SK-N-MC (cell line): Measurements from ENCODE around the gene NRXN3.

Source experiments
- DNase-seq: peaks from one replicate; pipeline ENCODE4 v3.0.0-alpha.2; 2011; ENCODE audit warnings: low read depth, low spot score
- H3K27ac ChIP-seq: fragments of 200-600 bp; sonication (generic); 2 replicates; pipeline ENCODE4 v1.5.1; 2016; ENCODE audit warnings: mixed run types
- H3K36me3 ChIP-seq: fragments of 200-600 bp; sonication (generic); 2 replicates; pipeline ENCODE4 v1.6.1; 2017; ENCODE audit warnings: antibody characterized with exemption, low read length, mixed read lengths; ENCODE audit not compliant: insufficient read depth
- H3K4me3 ChIP-seq: fragments of 200-600 bp; sonication (generic); 2 replicates; pipeline ENCODE4 v1.5.1; 2016
- H3K9ac ChIP-seq: fragments of 200-600 bp; sonication (generic); 2 replicates; pipeline ENCODE4 v1.8.0; 2017; ENCODE audit warnings: mixed run types, mixed read lengths; ENCODE audit not compliant: insufficient read length
- H3K9me3 ChIP-seq: fragments of 200-600 bp; sonication (generic); 2 replicates; pipeline ENCODE4 v1.6.1; 2017; ENCODE audit warnings: low read depth, mild to moderate bottlenecking, antibody characterized with exemption, low read length, moderate library complexity, mixed read lengths
- EZH2 ChIP-seq: fragments of 200-600 bp; sonication (generic); IDR thresholded peaks from one replicate; pipeline ENCODE4 v1.6.1; 2017; ENCODE audit warnings: antibody characterized with exemption
- FOXP2 ChIP-seq: optimal IDR thresholded peaks from 2 replicates; pipeline ENCODE3; 2011; ENCODE audit warnings: mild to moderate bottlenecking, moderate library complexity; ENCODE audit not compliant: insufficient read depth; ENCODE audit errors: extremely low read length, control extremely low read depth
- POLR2AphosphoS5 ChIP-seq: IDR thresholded peaks from 2 replicates; pipeline ENCODE4 v1.6.1; 2012; ENCODE audit warnings: mild to moderate bottlenecking, low read depth, low read length, borderline replicate concordance

Gene NRXN3

DNA sequence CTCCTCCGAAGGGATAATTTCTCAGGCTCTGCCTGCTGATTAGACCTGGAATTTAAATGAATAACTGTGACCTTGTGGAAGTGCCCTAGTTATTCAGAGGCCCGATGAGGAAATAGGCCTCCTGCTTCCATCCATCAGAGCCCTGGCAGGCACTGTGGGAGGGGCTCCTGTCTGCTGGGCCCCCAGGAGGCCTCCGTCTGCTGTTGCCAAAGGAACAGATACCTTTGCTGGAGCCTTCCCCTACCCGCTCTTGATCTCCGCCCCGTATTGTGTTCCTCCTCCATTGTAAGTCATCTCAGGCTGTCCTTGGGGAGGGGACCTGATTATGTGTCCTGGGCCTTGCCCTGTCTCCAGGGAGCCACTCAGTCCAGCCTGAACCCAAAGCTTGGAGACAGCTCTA lies 112.3 kb downstream of the NRXN3 start:
- no peak overlapping the region for H3K9ac ChIP-seq
- no peaks in the 10 kb centered on the region for H3K9me3 ChIP-seq
- no peak for TF ChIP-seq FOXP2
- TF ChIP-seq POLR2AphosphoS5 = no peak
- TF ChIP-seq EZH2 = no peak
- H3K27ac ChIP-seq = no peak overlapping the region
- H3K36me3 ChIP-seq = no peaks in the 10 kb centered on the region
- H3K4me3 ChIP-seq = no peak overlapping the region
- DNase-seq = no peak

DNA sequence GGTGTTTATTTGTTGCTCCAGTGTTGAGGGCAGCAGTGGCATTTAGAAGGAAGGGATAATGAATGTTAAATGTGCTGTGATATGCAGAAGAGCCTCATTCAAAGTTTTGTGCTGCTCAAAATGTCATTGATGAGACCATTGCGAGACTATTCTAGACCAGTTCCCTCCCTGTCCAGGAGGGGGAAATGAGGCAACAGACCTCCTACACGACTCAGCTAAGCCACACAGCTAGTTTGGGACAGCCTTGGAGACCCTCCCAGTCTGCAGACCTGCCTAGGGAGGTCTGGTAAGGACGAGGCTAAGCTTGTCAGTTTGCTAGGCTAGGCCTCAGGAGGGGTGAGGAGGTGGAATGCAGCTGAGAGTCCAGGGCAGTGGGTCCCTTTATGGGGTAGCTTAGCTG lies 116.0 kb downstream of the NRXN3 start:
- DNase-seq = no peak
- Histone ChIP-seq H3K4me3 (no peak overlapping the region), H3K9ac (no peak overlapping the region), H3K9me3 (no peaks in the 10 kb centered on the region), H3K27ac (no peak overlapping the region), H3K36me3 (no peaks in the 10 kb centered on the region)
- TF ChIP-seq FOXP2 = no peak
- TF ChIP-seq POLR2AphosphoS5 = no peak
- no peak for TF ChIP-seq EZH2

DNA sequence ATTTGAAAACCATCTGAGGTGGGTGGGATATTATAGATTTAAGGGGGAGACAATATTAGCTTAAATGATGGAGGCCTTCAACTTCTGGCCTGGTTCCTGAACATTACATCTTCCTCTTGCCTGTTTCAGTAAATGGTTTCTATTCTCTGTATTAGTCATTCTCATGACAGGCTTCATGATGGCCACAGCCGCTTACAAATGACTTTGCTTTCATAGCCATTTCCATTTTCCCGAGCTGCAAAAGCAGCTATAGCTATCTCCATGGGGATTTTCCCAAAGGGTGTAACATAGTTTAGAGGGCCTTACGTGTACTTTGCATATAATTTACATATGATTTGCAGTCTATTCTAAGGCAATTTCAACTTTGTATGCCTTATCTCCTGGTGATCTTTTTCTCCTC lies 121.8 kb downstream of the NRXN3 start:
- no peak for DNase-seq
- Histone ChIP-seq H3K36me3 (no peaks in the 10 kb centered on the region), H3K27ac (no peak overlapping the region), H3K9me3 (no peaks in the 10 kb centered on the region), H3K9ac (no peak overlapping the region), H3K4me3 (no peak overlapping the region)
- TF ChIP-seq EZH2 = no peak
- TF ChIP-seq FOXP2 = no peak
- TF ChIP-seq POLR2AphosphoS5 = no peak

DNA sequence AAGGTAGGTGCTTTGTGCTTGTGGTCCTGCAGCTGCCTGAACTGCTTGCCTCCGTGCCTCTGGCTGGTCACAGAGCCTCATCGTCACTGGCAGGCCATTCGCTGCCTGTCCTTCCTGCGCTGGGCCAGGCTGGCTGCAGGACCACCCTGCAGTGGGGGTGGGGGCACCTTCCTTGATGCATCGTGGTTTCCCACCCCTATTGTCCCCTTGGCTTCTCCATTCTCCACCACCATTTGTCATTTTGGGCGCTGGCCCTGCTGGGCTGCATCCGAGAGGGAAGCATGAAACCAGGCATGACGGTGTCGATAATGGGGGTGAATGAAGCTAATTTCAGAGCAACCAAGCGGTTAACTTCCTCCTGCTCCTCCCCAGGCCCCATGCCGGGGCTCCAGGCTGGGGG lies 127.7 kb downstream of the NRXN3 start:
- no peak overlapping the region for H3K27ac ChIP-seq
- no peaks in the 10 kb centered on the region for H3K9me3 ChIP-seq
- H3K9ac ChIP-seq = no peak overlapping the region
- H3K36me3 ChIP-seq = no peaks in the 10 kb centered on the region
- no peak for DNase-seq
- TF ChIP-seq FOXP2 (no peak), EZH2 (no peak), POLR2AphosphoS5 (no peak)
- H3K4me3 ChIP-seq = no peak overlapping the region

DNA sequence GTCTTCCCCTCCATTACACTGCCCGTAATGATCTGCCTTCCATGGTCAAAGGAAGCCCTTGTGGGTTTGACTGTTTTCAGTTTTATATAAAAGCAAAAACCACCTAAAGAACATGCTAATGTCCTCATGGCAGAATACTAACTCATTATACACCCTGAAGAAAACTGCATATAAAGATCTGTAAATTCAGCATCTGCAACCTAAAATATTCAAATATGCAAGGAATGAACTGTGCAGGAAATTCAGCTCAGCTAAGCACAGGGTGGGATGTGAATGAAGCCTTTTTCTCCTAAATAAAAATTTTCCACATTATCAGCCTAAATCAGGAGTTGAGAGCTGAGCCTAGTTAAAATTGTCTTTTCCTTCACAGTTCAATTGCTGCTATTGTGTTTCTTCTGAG lies 128.1 kb downstream of the NRXN3 start:
- Histone ChIP-seq H3K9ac (no peak overlapping the region), H3K9me3 (no peaks in the 10 kb centered on the region), H3K36me3 (no peaks in the 10 kb centered on the region), H3K27ac (no peak overlapping the region), H3K4me3 (no peak overlapping the region)
- TF ChIP-seq POLR2AphosphoS5 (no peak), FOXP2 (no peak), EZH2 (no peak)
- no peak for DNase-seq

DNA sequence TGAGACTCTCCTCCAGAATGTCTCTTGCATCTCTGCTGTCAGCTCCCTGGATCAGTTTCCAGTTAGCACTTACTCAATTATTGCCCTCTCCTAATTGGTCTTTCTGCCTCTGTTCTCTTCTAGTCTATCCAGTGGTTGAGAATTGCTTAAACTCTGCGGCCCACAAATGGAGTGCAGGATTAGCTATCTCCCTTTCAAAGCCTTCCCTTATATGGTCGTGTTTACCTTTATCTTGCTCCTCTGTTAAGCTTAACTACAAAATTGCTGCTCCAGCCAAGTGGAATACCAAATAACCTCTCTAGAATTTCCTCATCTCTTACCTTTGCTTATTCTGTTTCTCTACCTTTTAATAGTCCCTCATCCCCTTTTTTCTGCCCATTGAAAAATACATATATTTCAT lies 132.7 kb downstream of the NRXN3 start:
- no peak for DNase-seq
- TF ChIP-seq FOXP2 = no peak
- TF ChIP-seq EZH2 = no peak
- no peak for TF ChIP-seq POLR2AphosphoS5
- H3K36me3 ChIP-seq = no peaks in the 10 kb centered on the region
- H3K27ac ChIP-seq = no peak overlapping the region
- no peak overlapping the region for H3K9ac ChIP-seq
- no peaks in the 10 kb centered on the region for H3K9me3 ChIP-seq
- no peak overlapping the region for H3K4me3 ChIP-seq

DNA sequence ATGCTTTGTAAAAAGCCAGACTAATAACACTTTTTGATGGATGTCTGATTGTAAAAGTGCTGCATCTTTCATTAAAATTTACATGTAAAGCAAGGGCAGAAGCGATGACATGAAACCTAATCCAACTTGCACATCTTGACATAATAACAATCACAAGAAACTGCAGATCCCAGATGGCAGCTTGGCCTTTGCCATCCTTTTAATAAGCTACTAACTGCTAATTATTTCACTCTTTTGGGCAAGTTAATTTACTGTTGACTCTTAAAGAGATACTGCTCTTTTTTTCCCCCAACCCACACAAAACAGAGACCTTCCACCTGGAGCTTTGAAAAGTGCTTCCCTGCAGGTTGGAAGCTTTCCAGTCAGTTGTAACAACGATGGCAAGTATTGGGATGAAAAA lies 137.5 kb downstream of the NRXN3 start:
- H3K9ac ChIP-seq = no peak overlapping the region
- no peak overlapping the region for H3K27ac ChIP-seq
- no peaks in the 10 kb centered on the region for H3K9me3 ChIP-seq
- no peak for DNase-seq
- TF ChIP-seq EZH2 = no peak
- TF ChIP-seq POLR2AphosphoS5 = no peak
- H3K36me3 ChIP-seq = no peaks in the 10 kb centered on the region
- H3K4me3 ChIP-seq = no peak overlapping the region

DNA sequence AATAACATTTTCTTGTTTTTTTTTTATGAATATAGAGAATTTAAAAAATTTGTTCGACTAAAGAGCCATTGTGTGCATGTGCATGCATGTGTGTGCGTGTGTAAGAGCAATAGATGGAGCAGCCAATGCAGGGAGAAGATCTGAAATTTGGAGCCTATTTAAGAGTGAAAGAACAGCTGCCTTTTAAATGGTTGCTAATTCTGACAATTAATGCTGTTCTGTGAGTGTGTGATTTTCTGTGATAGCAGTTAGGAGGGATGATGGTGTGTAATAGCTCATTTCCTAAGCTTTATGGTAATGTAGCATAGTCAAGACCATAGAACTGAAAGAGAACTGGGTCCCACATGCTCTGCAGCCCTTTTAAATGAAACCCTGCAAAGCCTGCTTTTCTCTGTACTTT lies 137.9 kb downstream of the NRXN3 start:
- DNase-seq = no peak

DNA sequence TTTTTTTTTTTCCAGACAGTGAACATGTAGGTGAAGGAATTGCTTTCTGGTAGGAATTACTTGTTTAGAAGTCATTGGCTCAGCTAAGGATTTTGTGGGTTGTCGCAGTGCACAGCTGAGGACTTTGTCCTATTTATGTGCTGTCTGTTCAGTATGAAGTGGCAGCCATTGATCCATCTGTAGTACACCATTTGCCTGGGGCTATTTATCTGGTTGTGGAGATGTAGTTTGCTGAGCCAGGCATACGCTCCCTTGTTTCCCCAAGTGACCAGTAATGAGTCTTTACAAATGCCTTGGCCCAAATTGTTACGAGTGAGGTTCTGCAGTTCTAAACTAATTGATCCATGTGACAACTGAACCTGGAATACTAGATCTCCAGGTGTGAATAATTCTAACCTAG lies 140.1 kb downstream of the NRXN3 start:
- TF ChIP-seq FOXP2 (no peak), EZH2 (no peak), POLR2AphosphoS5 (no peak)
- Histone ChIP-seq H3K27ac (no peak overlapping the region), H3K36me3 (no peaks in the 10 kb centered on the region), H3K9ac (no peak overlapping the region), H3K9me3 (no peaks in the 10 kb centered on the region), H3K4me3 (no peak overlapping the region)
- no peak for DNase-seq

More for the DNA sequence above, 137.9 kb downstream of the NRXN3 start:
- Histone ChIP-seq H3K4me3 (no peak overlapping the region), H3K9ac (no peak overlapping the region), H3K9me3 (no peaks in the 10 kb centered on the region), H3K36me3 (no peaks in the 10 kb centered on the region), H3K27ac (no peak overlapping the region)
- TF ChIP-seq EZH2 (no peak), FOXP2 (no peak), POLR2AphosphoS5 (no peak)
